Esophagus squamous epithelium (tissue), 4 donors: Measurements from ENCODE around the gene MAP4K3.

ENCODE experiments used
- POLR2A ChIP-seq, 4 donors: fragments of 450-650 bp; IDR thresholded peaks; one replicate each; pipeline ENCODE4 v1.6.1; 2017; ENCODE audit warnings: antibody characterized with exemption in 4 of 4, mild to moderate bottlenecking in 4 of 4, moderate library complexity in 3 of 4
- TF ChIP-seq, protein P1 (sequence below), 6 experiments: fragments of 450-650 bp in 4 of 6; fragments of 200-600 bp in 2 of 6; sonication (generic) in 2 of 6; IDR thresholded peaks; one replicate each; pipeline ENCODE4 v1.5.1; 2016 to 2019; ENCODE audit warnings: antibody characterized with exemption in 6 of 6, mild to moderate bottlenecking in 4 of 6, moderate library complexity in 4 of 6

DNA sequence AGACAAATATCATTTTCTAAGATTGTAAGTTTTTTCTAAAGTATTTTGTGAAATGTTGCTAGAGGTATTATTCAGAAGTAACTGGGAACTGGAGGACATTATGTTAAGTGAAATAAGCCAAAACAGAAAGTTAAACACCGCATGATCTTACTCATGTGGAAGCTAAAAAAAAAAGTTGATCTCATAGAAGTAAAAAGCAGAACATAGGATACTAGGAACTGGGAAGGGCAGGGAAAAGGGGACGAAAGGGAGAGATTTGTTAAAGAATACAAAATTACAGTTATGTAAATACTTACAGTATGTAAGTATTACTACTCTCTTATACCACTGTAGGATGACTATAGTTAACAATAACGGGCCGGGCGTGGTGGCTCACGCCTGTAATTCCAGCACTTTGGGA, 146.7 kb downstream of the MAP4K3 start:
- TF ChIP-seq POLR2A (IDR thresholded peaks at IDR 0.05): no peak
- TF ChIP-seq, protein P1, sequence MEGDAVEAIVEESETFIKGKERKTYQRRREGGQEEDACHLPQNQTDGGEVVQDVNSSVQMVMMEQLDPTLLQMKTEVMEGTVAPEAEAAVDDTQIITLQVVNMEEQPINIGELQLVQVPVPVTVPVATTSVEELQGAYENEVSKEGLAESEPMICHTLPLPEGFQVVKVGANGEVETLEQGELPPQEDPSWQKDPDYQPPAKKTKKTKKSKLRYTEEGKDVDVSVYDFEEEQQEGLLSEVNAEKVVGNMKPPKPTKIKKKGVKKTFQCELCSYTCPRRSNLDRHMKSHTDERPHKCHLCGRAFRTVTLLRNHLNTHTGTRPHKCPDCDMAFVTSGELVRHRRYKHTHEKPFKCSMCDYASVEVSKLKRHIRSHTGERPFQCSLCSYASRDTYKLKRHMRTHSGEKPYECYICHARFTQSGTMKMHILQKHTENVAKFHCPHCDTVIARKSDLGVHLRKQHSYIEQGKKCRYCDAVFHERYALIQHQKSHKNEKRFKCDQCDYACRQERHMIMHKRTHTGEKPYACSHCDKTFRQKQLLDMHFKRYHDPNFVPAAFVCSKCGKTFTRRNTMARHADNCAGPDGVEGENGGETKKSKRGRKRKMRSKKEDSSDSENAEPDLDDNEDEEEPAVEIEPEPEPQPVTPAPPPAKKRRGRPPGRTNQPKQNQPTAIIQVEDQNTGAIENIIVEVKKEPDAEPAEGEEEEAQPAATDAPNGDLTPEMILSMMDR (IDR thresholded peaks at IDR 0.05): no peak
